ENCODE measurements around the gene TCERG1. TPM values are rescaled to one million over a fixed set of nuclear protein-coding genes. Genes with fewer than 3 reads are reported as not detected.

Gene TCERG1
- total RNA-seq, 2 experiments from 2014 or later: 77.0 to 79.2 TPM

Other genes starting within 250 kb of the TCERG1 start
- 10 to 100 TPM; 18.8 to 23.3 TPM for gene RBM27, start 243.7 kb upstream of the TCERG1 start, total RNA-seq
- not detected for gene POU4F3, start 108.5 kb upstream of the TCERG1 start, total RNA-seq
- gene GPR151, start 68.9 kb downstream of the TCERG1 start, total RNA-seq: not detected

Measured in activated CD4-positive, alpha-beta memory T cell treated with anti-CD3 and anti-CD28 coated beads, Interleukin-2, amount 10 ng/mL, durations not matched to agents 7 days and 5 days (primary cell).